ENCODE data around the gene MNX1. TPM values are rescaled to one million over a fixed set of nuclear protein-coding genes. Genes with fewer than 3 reads are reported as not detected.
A peak's percentile ranks its signal among the peaks of the same experiment; 100 is the strongest.

MNX1 gene
- total RNA-seq, 4 donors from 2014 or later, result 0.56 TPM; not detected in 3

DNA sequence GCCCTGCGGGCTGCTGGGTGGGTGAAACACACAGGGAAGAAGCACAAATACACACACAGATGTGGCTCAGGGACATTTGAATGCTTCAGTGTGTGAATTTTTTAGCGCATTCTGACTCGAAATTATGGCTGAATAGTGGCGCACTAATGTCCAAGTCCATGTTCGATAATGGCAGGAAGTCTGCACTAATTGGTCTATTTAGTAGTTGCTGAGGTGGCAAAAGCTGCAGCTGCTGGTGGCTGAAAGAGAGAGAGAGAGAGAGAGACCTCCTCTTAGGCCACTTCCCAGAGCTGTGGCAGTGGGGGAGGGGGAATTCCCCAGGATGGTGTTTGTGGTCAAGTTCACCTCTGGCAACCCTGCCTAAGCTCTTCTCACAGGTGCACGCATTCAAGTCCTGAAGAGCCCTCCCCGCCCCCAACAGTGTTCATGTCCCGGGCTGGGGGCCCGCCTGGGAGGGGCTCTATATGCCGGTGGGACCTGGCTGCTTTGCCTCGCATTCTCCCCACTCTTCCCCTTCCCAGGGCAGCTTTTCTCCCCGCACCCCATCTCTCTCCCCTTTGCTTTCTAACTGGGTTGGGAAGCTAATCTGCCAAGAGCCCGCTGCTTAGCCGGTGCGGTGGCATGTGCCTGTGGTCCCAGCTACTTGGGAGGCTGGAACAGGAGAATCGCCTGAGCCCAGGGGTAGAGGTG lies 6.0 kb upstream of the MNX1 start:
- peaks cover 41% of the 10 kb centered on the region for H3K4me1 ChIP-seq
- DNase-seq (ENCODE audit: low spot score in 2 of 2), result peak in 1 of 2 donors; percentile 43
- 4% methylated on average over 15 of the region's 16 CpGs for WGBS
- H3K4me3 ChIP-seq, result no peak overlapping the region
- no peak overlapping the region for H3K27ac ChIP-seq
- peaks cover 100% of the 10 kb centered on the region for H3K27me3 ChIP-seq
- H3K36me3 ChIP-seq, result no peaks in the 10 kb centered on the region
- TF ChIP-seq POLR2A (IDR thresholded peaks at IDR 0.05) (no peak), EP300 (IDR thresholded peaks at IDR 0.05) (no peak), POLR2AphosphoS5 (IDR thresholded peaks at IDR 0.05) (no peak)
- TF ChIP-seq, protein P1, sequence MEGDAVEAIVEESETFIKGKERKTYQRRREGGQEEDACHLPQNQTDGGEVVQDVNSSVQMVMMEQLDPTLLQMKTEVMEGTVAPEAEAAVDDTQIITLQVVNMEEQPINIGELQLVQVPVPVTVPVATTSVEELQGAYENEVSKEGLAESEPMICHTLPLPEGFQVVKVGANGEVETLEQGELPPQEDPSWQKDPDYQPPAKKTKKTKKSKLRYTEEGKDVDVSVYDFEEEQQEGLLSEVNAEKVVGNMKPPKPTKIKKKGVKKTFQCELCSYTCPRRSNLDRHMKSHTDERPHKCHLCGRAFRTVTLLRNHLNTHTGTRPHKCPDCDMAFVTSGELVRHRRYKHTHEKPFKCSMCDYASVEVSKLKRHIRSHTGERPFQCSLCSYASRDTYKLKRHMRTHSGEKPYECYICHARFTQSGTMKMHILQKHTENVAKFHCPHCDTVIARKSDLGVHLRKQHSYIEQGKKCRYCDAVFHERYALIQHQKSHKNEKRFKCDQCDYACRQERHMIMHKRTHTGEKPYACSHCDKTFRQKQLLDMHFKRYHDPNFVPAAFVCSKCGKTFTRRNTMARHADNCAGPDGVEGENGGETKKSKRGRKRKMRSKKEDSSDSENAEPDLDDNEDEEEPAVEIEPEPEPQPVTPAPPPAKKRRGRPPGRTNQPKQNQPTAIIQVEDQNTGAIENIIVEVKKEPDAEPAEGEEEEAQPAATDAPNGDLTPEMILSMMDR (IDR thresholded peaks at IDR 0.05), result no peak
- H3K9me3 ChIP-seq, result no peaks in the 10 kb centered on the region

DNA sequence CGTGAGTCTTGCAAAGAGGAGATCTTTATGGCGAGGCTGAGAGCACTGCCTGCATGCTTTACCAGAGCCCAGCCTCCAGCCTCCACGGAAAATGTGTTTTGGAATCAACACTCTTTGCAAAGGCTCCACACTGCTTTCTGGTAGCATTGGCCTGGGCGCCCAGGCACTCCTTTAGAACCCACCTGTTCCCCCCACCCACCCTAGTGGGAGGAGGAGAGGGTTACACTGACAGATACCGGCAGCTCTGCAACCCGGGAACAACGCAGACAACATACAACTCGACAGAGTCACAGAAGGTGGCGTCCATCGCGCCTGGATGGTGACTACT lies 5.5 kb upstream of the MNX1 start:
- Histone ChIP-seq H3K36me3 (no peaks in the 10 kb centered on the region), H3K4me3 (no peak overlapping the region), H3K27ac (no peak overlapping the region), H3K4me1 (peaks cover 41% of the 10 kb centered on the region), H3K9me3 (no peaks in the 10 kb centered on the region), H3K27me3 (peaks cover 100% of the 10 kb centered on the region)
- DNase-seq (ENCODE audit: low spot score in 2 of 2), result peak in 1 of 2 donors; percentile 34
- TF ChIP-seq, protein P1 (IDR thresholded peaks at IDR 0.05), result no peak
- TF ChIP-seq EP300 (IDR thresholded peaks at IDR 0.05), result no peak
- TF ChIP-seq POLR2AphosphoS5 (IDR thresholded peaks at IDR 0.05), result no peak
- no peak for TF ChIP-seq POLR2A (IDR thresholded peaks at IDR 0.05)
- WGBS, result 9% methylated on average over 10 of the region's 11 CpGs

DNA sequence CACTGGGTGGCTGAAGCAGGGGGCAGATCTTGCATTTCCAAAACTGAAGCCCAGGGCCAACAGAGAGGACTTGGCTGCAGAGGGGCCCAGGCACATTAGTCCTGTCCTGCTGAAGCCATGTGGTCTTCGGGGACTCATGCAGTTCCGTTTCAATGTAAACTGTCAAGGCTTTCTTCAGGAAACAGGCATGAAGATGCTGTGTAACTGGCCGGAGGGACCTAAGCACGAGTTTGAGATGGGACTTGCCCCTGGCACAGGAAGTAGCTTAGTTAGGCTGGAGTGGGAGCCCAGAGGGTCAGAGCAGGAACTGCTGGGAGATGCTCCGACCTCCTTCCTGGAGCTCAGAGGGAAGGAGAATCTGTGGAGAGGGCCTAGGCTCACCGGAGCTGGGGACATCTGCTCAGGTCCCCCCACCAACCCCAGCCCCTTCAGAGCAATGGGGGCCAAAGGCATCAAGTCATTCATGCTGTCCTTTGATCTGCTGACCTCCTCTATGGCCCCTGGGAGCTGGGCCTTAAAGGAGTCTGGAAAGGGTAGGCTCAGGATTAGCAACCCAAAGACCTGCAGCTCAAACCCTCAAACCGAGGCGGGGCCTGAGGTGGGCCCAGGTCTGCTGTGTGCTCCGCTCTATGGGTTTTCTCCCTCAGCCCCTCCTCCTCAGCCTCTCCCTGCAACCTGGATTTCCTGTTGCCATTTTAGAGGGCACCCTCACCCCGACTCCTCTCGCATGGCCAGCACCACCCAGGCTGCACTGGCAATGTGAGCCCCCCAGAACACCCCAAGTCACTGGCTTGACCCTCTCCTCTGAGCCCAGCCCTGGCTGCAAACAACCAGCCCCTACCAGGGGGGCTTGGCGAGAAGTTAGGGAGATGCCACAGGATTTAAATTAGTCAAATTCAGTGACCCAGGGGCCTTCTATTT lies 4.4 kb upstream of the MNX1 start:
- peaks cover 100% of the 10 kb centered on the region for H3K27me3 ChIP-seq
- H3K4me1 ChIP-seq, result peaks cover 41% of the 10 kb centered on the region
- no peak for TF ChIP-seq POLR2A (IDR thresholded peaks at IDR 0.05)
- TF ChIP-seq EP300 (IDR thresholded peaks at IDR 0.05), result no peak
- TF ChIP-seq POLR2AphosphoS5 (IDR thresholded peaks at IDR 0.05), result no peak
- peak in 1 of 2 donors; percentile 48 for DNase-seq (ENCODE audit: low spot score in 2 of 2)
- WGBS, result 49% methylated on average over 9 of the region's 12 CpGs
- H3K4me3 ChIP-seq, result no peak overlapping the region
- no peaks in the 10 kb centered on the region for H3K9me3 ChIP-seq
- H3K27ac ChIP-seq, result no peak overlapping the region
- H3K36me3 ChIP-seq, result no peaks in the 10 kb centered on the region

- H3K9me3 ChIP-seq, result no peaks in the 10 kb centered on the region
- peaks cover 37% of the 10 kb centered on the region for H3K4me1 ChIP-seq
- DNase-seq (ENCODE audit: low spot score in 2 of 2), result peak in 1 of 2 donors; percentile 44
- H3K4me3 ChIP-seq, result no peak overlapping the region
- peaks cover 98% of the 10 kb centered on the region for H3K27me3 ChIP-seq
- no peaks in the 10 kb centered on the region for H3K36me3 ChIP-seq
- H3K27ac ChIP-seq, result no peak overlapping the region
- TF ChIP-seq POLR2A (IDR thresholded peaks at IDR 0.05) (no peak), EP300 (IDR thresholded peaks at IDR 0.05) (no peak), POLR2AphosphoS5 (IDR thresholded peaks at IDR 0.05) (no peak)
- TF ChIP-seq, protein P1 (IDR thresholded peaks at IDR 0.05), result no peak
- 48% methylated on average over 13 of the region's 13 CpGs for WGBS
These were observed 3.4 kb upstream of the MNX1 start for GRCh38 chr7:157013602-157014549.

- Histone ChIP-seq H3K27me3 (peaks cover 98% of the 10 kb centered on the region), H3K36me3 (no peaks in the 10 kb centered on the region), H3K9me3 (no peaks in the 10 kb centered on the region), H3K4me3 (no peak overlapping the region), H3K27ac (no peak overlapping the region), H3K4me1 (peaks cover 30% of the 10 kb centered on the region)
- peak in 1 of 2 donors; percentile 6 for DNase-seq (ENCODE audit: low spot score in 2 of 2)
- TF ChIP-seq POLR2AphosphoS5 (IDR thresholded peaks at IDR 0.05), result no peak
- TF ChIP-seq, protein P1 (IDR thresholded peaks at IDR 0.05), result no peak
- TF ChIP-seq EP300 (IDR thresholded peaks at IDR 0.05), result no peak
- no peak for TF ChIP-seq POLR2A (IDR thresholded peaks at IDR 0.05)
These were observed 2.6 kb upstream of the MNX1 start for GRCh38 chr7:157013101-157013500.
